ENCODE results near the gene CNOT8.

DNA sequence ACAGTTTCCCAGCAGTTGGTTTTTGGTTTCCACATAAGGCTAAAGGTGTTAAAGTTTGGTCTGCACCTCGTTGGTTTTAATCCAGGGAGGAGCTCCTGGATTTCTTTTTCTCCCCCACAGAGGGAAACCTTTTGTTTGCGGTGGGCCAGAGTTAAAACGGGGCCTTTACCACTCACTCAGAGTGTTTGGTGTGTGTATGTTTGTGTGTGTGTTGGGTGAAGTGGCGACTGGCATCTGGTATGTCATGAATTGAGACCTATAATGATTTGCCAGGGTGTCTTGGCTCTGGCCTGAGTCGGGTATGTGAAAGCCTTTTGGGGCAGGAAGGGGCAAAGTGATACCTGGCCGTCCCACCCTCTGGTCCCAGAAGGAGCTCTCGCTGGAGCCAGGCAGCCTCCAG, 38.9 kb upstream of the CNOT8 start:
- TF ChIP-seq, protein P1, sequence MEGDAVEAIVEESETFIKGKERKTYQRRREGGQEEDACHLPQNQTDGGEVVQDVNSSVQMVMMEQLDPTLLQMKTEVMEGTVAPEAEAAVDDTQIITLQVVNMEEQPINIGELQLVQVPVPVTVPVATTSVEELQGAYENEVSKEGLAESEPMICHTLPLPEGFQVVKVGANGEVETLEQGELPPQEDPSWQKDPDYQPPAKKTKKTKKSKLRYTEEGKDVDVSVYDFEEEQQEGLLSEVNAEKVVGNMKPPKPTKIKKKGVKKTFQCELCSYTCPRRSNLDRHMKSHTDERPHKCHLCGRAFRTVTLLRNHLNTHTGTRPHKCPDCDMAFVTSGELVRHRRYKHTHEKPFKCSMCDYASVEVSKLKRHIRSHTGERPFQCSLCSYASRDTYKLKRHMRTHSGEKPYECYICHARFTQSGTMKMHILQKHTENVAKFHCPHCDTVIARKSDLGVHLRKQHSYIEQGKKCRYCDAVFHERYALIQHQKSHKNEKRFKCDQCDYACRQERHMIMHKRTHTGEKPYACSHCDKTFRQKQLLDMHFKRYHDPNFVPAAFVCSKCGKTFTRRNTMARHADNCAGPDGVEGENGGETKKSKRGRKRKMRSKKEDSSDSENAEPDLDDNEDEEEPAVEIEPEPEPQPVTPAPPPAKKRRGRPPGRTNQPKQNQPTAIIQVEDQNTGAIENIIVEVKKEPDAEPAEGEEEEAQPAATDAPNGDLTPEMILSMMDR (conservative IDR thresholded peaks at IDR 0.05 in 1 of 2, IDR thresholded peaks at IDR 0.05 in 1 of 2; ENCODE audit: extremely low read depth in 1 of 2, insufficient read depth in 1 of 2, low read depth in 1 of 2, low read length in 2 of 2): no peak
- no peak for TF ChIP-seq EZH2 (IDR thresholded peaks at IDR 0.05; ENCODE audit: borderline replicate concordance, low read length)

All from mammary epithelial cell (primary cell).